ENCODE results near the gene LYSET. TPM values are rescaled to one million over a fixed set of nuclear protein-coding genes. Genes with fewer than 3 reads are reported as not detected.
"Not testable (repeated sequence)": the region's sequence is repeated elsewhere in the genome, so short reads cannot be mapped to it uniquely, and the experiment has no call there.

LYSET gene
- total RNA-seq, 3 donors from 2014 or later = 10.8 to 14.9 (median 11.4) TPM

DNA sequence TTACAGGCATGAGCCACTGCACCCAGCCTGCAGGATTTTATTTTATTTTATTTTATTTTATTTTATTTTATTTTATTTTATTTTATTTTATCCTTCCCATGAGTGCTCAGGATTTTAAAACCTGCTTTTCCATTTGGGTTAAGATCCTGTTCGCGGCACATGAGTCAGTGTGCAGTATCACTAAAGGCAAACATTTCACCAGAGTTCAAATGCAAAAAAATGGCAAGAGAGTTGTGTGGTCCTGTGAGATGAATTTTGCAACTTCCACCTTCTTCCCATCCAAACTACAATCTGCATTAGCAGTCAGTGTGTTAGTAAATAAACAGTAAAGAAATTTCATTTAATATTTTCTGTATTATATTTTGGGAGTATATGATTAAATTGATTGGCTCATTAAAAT, 29.4 kb upstream of the LYSET start:
- Histone ChIP-seq H3K4me1 (no peaks in the 10 kb centered on the region), H3K4me3 (no peak overlapping the region), H3K9me3 (no peaks in the 10 kb centered on the region), H3K36me3 (no peaks in the 10 kb centered on the region), H3K27me3 (no peaks in the 10 kb centered on the region), H3K27ac (no peak overlapping the region)
- no peak for DNase-seq (ENCODE audit: low spot score in 2 of 2)
- intact Hi-C loops (cut with DNase I; ENCODE audit: low total_unique reads) = no loop called here
- TF ChIP-seq POLR2AphosphoS5 (IDR thresholded peaks at IDR 0.05) (no peak), CTCF (IDR thresholded peaks at IDR 0.05) (no peak), POLR2A (IDR thresholded peaks at IDR 0.05) (no peak)

- DNase-seq (ENCODE audit: low spot score in 2 of 2) = no peak
- intact Hi-C loops (cut with DNase I; ENCODE audit: low total_unique reads) = no loop called here
- TF ChIP-seq POLR2AphosphoS5 (IDR thresholded peaks at IDR 0.05) (no peak), POLR2A (IDR thresholded peaks at IDR 0.05) (no peak), CTCF (IDR thresholded peaks at IDR 0.05) (no peak)
- Histone ChIP-seq H3K4me1 (no peaks in the 10 kb centered on the region), H3K27me3 (no peaks in the 10 kb centered on the region), H3K9me3 (no peaks in the 10 kb centered on the region), H3K4me3 (no peak overlapping the region), H3K36me3 (no peaks in the 10 kb centered on the region), H3K27ac (no peak overlapping the region)
Measured at GRCh38 chr14:93156693-93157369, 28.3 kb upstream of the LYSET start.

GRCh38 chr14:93158349-93158748, 26.8 kb upstream of the LYSET start:
- H3K9me3 ChIP-seq; DNase-seq (ENCODE audit: low spot score in 2 of 2); H3K4me1 ChIP-seq; H3K36me3 ChIP-seq; H3K4me3 ChIP-seq; intact Hi-C loops (cut with DNase I; ENCODE audit: low total_unique reads); H3K27me3 ChIP-seq; H3K27ac ChIP-seq: not testable (repeated sequence)

- H3K4me1 ChIP-seq; H3K9me3 ChIP-seq; intact Hi-C loops (cut with DNase I; ENCODE audit: low total_unique reads); H3K27me3 ChIP-seq; DNase-seq (ENCODE audit: low spot score in 2 of 2); H3K27ac ChIP-seq; H3K36me3 ChIP-seq; H3K4me3 ChIP-seq: not testable (repeated sequence)
Measured at GRCh38 chr14:93159625-93160352, 25.3 kb upstream of the LYSET start.

- Histone ChIP-seq H3K27me3 (no peaks in the 10 kb centered on the region), H3K4me3 (no peak overlapping the region), H3K36me3 (no peaks in the 10 kb centered on the region), H3K4me1 (no peaks in the 10 kb centered on the region), H3K9me3 (no peaks in the 10 kb centered on the region), H3K27ac (no peak overlapping the region)
- no peak for DNase-seq (ENCODE audit: low spot score in 2 of 2)
- TF ChIP-seq CTCF (IDR thresholded peaks at IDR 0.05) (no peak), POLR2AphosphoS5 (IDR thresholded peaks at IDR 0.05) (no peak)
- intact Hi-C loops (cut with DNase I; ENCODE audit: low total_unique reads) = no loop called here
Measured at GRCh38 chr14:93160353-93160801, 24.7 kb upstream of the LYSET start.

- no peak overlapping the region for H3K4me3 ChIP-seq
- DNase-seq (ENCODE audit: low spot score in 2 of 2) = no peak
- no peak overlapping the region for H3K27ac ChIP-seq
- no peaks in the 10 kb centered on the region for H3K36me3 ChIP-seq
- H3K4me1 ChIP-seq = no peaks in the 10 kb centered on the region
- intact Hi-C loops (cut with DNase I; ENCODE audit: low total_unique reads) = no loop called here
- no peaks in the 10 kb centered on the region for H3K27me3 ChIP-seq
- H3K9me3 ChIP-seq = no peaks in the 10 kb centered on the region
- TF ChIP-seq CTCF (IDR thresholded peaks at IDR 0.05) = no peak
Measured at GRCh38 chr14:93161411-93161940, 23.6 kb upstream of the LYSET start.
